IMR-90 (cell line): Measurements from ENCODE around the gene FN1. TPM values are rescaled to one million over a fixed set of nuclear protein-coding genes. Genes with fewer than 3 reads are reported as not detected.

Experiments used
- ATAC-seq: fragments of 200-7000 bp; cut with Tn5 transposase; 2 replicates; pipeline ENCODE4 v1.9.1; 2020; ENCODE audit warnings: low read depth, mild to moderate bottlenecking, moderate library complexity
- BruUV-seq: library from RNA; stranded (reverse); fragments of 400-500 nt; replicated peaks from 2 replicates; lab custom pipeline; 2021; lab: Mats Ljungman, UMichigan
- CTCF ChIA-PET: fragments of 300-600 bp; formaldehyde crosslinking; extraction: SDS; loops from one replicate; lab custom pipeline; 2021; ENCODE audit warnings: antibody characterized with exemption; lab: Yijun Ruan, JAX
- POLR2A ChIA-PET: fragments of 300-600 bp; sonication (Branson Sonifier 250); formaldehyde crosslinking; loops from one replicate; lab custom pipeline; 2022; ENCODE audit warnings: antibody characterized with exemption; ENCODE audit not compliant: unreplicated experiment; lab: Charles Lee
- DNase-seq: peaks from one replicate; pipeline ENCODE4 v3.0.0; 2013
- H2AFZ ChIP-seq: replicated peaks from 2 replicates; pipeline ENCODE3; 2013; ENCODE audit warnings: low read length, mild to moderate bottlenecking; ENCODE audit not compliant: poor library complexity
- H2AK5ac ChIP-seq: 2 replicates; pipeline ENCODE4 v1.6.1; 2013; ENCODE audit warnings: low read depth, low read length, inconsistent platforms
- H2AK9ac ChIP-seq: replicated peaks from 2 replicates; pipeline ENCODE3; 2013; ENCODE audit warnings: mild to moderate bottlenecking, low read depth, low read length, moderate library complexity; ENCODE audit not compliant: poor library complexity
- H2BK120ac ChIP-seq: 2 replicates; pipeline ENCODE4 v1.6.1; 2013; ENCODE audit warnings: low read depth, low read length, inconsistent platforms
- H2BK15ac ChIP-seq: 3 replicates; pipeline ENCODE4 v1.6.1; 2013; ENCODE audit warnings: low read depth, low read length, inconsistent platforms
- H2BK20ac ChIP-seq: 2 replicates; pipeline ENCODE4 v1.6.1; 2013; ENCODE audit warnings: low read depth, mild to moderate bottlenecking, inconsistent platforms, low read length, moderate library complexity
- H2BK5ac ChIP-seq: 2 replicates; pipeline ENCODE4 v1.6.1; 2013; ENCODE audit warnings: mild to moderate bottlenecking, low read depth, low read length, inconsistent platforms; ENCODE audit not compliant: poor library complexity, severe bottlenecking
- H3K14ac ChIP-seq: replicated peaks from 2 replicates; pipeline ENCODE4 v1.6.1; 2013; ENCODE audit warnings: low read depth, low read length, inconsistent platforms
- H3K18ac ChIP-seq: 2 replicates; pipeline ENCODE4 v1.6.1; 2013; ENCODE audit warnings: low read depth, low read length, control low read depth
- H3K23ac ChIP-seq: 2 replicates; pipeline ENCODE4 v1.6.1; 2013; ENCODE audit warnings: low read depth, low read length, inconsistent platforms
- H3K27ac ChIP-seq: 2 replicates; pipeline ENCODE4 v1.5.1; 2013; ENCODE audit warnings: mild to moderate bottlenecking, control low read depth, low read length; ENCODE audit not compliant: insufficient read depth
- H3K27me3 ChIP-seq: 2 replicates; pipeline ENCODE4 v1.6.1; 2013; ENCODE audit warnings: low read length; ENCODE audit not compliant: control insufficient read depth, insufficient read depth
- H3K36me3 ChIP-seq: 2 replicates; pipeline ENCODE4 v1.6.1; 2013; ENCODE audit warnings: low read length, mixed read lengths; ENCODE audit not compliant: control insufficient read depth, insufficient read depth
- H3K4ac ChIP-seq: 2 replicates; pipeline ENCODE4 v1.6.1; 2013; ENCODE audit warnings: low read depth, low read length, inconsistent platforms
- H3K4me1 ChIP-seq: 2 replicates; pipeline ENCODE4 v1.6.1; 2013; ENCODE audit warnings: low read length, mixed read lengths; ENCODE audit not compliant: control insufficient read depth, insufficient read depth
- H3K4me2 ChIP-seq: 2 replicates; pipeline ENCODE4 v1.6.1; 2013; ENCODE audit warnings: low read depth, mild to moderate bottlenecking, control low read depth, low read length, moderate library complexity
- H3K4me3 ChIP-seq: 2 replicates; pipeline ENCODE4 v1.5.1; 2013; ENCODE audit warnings: low read depth, mild to moderate bottlenecking, control low read depth, low read length, moderate library complexity; ENCODE audit not compliant: insufficient read depth
- H3K56ac ChIP-seq: 2 replicates; pipeline ENCODE4 v1.6.1; 2013; ENCODE audit warnings: low read length, inconsistent platforms; ENCODE audit not compliant: insufficient read depth; ENCODE audit errors: extremely low read depth
- H3K79me1 ChIP-seq, 2 experiments: 2 replicates each; pipeline ENCODE4 v1.6.1; 2013; ENCODE audit warnings: low read length in 2 of 2, inconsistent platforms in 1 of 2, low read depth in 1 of 2
- H3K9ac ChIP-seq: 2 replicates; pipeline ENCODE4 v1.6.1; 2013; ENCODE audit warnings: low read depth, low read length, control low read depth
- H3K9me1 ChIP-seq: 2 replicates; pipeline ENCODE4 v1.6.1; 2013; ENCODE audit warnings: low read length, inconsistent platforms; ENCODE audit not compliant: insufficient read depth
- H3K9me3 ChIP-seq: 2 replicates; pipeline ENCODE4 v1.6.1; 2013; ENCODE audit warnings: low read length; ENCODE audit not compliant: control insufficient read depth, insufficient read depth
- H4K20me1 ChIP-seq: 2 replicates; pipeline ENCODE4 v1.6.1; 2013; ENCODE audit warnings: low read length, inconsistent platforms; ENCODE audit not compliant: insufficient read depth
- H4K5ac ChIP-seq: 2 replicates; pipeline ENCODE4 v1.6.1; 2013; ENCODE audit warnings: mild to moderate bottlenecking, low read depth, low read length, control low read depth
- H4K8ac ChIP-seq, 2 experiments: 2 replicates each; pipeline ENCODE4 v1.6.1; 2013; ENCODE audit warnings: low read depth in 2 of 2, low read length in 2 of 2, control low read depth in 1 of 2, inconsistent platforms in 1 of 2
- H4K91ac ChIP-seq: 2 replicates; pipeline ENCODE4 v1.6.1; 2013; ENCODE audit warnings: low read depth, low read length, inconsistent platforms; ENCODE audit not compliant: insufficient read depth
- CEBPB ChIP-seq: IDR thresholded peaks from 2 replicates; pipeline ENCODE4 v1.6.1; 2012; ENCODE audit warnings: low read depth, low read length, improper control_type of control experiment
- CTCF ChIP-seq: conservative IDR thresholded peaks from 2 replicates; pipeline ENCODE4 v1.5.1; 2012; ENCODE audit warnings: mild to moderate bottlenecking, low read depth, low read length, improper control_type of control experiment
- MAFK ChIP-seq: IDR thresholded peaks from 2 replicates; pipeline ENCODE4 v1.6.1; 2012; ENCODE audit warnings: low read depth, low read length, improper control_type of control experiment
- POLR2A ChIP-seq: IDR thresholded peaks from 2 replicates; pipeline ENCODE4 v1.6.1; 2012; ENCODE audit warnings: mild to moderate bottlenecking, low read depth, low read length
- WGBS, 2 experiments: methylation state at CpG; one replicate each; pipeline versions ENCODE4 v1.1.5 to v1.1.7; 2013; ENCODE audit warnings: missing lambda C conversion rate in 2 of 2; ENCODE audit not compliant: insufficient read length in 1 of 2; ENCODE audit errors: extremely low coverage in 2 of 2; 5-methylcytosine and 5-hydroxymethylcytosine counted together
- dilution Hi-C: fragments of 300-500 bp; cut with HindIII; formaldehyde crosslinking; loops from one replicate; pipeline ENCODE4 v1.14.3; 2018; ENCODE audit warnings: low sequenced_read_pairs; ENCODE audit not compliant: unreplicated experiment
- in situ Hi-C: fragments of 300-500 bp; cut with MboI; formaldehyde crosslinking; loops from 3 replicates; pipeline ENCODE4 v1.14.3; 2019; ENCODE audit warnings: low sequenced_read_pairs, inconsistent platforms, mixed read lengths
- intact Hi-C: fragments of 100-400 bp; cut with micrococcal nuclease; formaldehyde crosslinking; loops from 2 replicates; pipeline ENCODE4 v1.10.0; 2022
- polyA plus RNA-seq, 3 experiments: library from polyadenylated mRNA; depleted of rRNA; stranded (reverse); fragments of >200 nt; gene quantifications; 2 replicates each; pipeline ENCODE4 v1.2.3, GENCODE V29; 2012; ENCODE audit warnings: low replicate concordance in 1 of 3
- total RNA-seq: library from RNA; depleted of rRNA; stranded (reverse); fragments of >200 nt; gene quantifications from 2 replicates; pipeline ENCODE4 v1.2.3, GENCODE V29; 2012

The FN1 gene
- total and polyA plus RNA-seq, 2 of the 4 experiments (the other 2 are of a cell fraction): 8,243 to 13,004 TPM

- H2AFZ ChIP-seq: no peak overlapping the region
- dilution Hi-C loops: no loop called here
- CTCF ChIA-PET: interaction anchor here (0.6 to 1.1 kb wide), 5 partner anchors 9 to 441 kb away, joined by 3 to 10 read pairs (median 3); no protein-coding TSS in a partner anchor
- TF ChIP-seq CEBPB (peak; percentile 38; the same call in 1 of the 2 replicates), POLR2A (peak; percentile 41; the same call in 1 of the 2 replicates), CTCF (no peak), MAFK (0 out of 2 replicates have a peak, but pooled peaks have one; percentile 11)
- POLR2A ChIA-PET: interaction anchor here (1.1 to 1.2 kb wide), 2 partner anchors 97 to 446 kb away, joined by 3 read pairs; no protein-coding TSS in a partner anchor
- H4K8ac ChIP-seq: peak overlapping the region; percentile 22 to 41; a peak in 3 of 4 replicates
- peak overlapping the region; percentile 15 for H3K4me2 ChIP-seq
- H4K91ac ChIP-seq: peak overlapping the region; percentile 51
- intact Hi-C loops: loop anchor here (1.0 kb wide), 1 partner anchor 263 kb away; no protein-coding TSS in a partner anchor
- no peak overlapping the region for H3K56ac ChIP-seq
- H3K14ac ChIP-seq: peak overlapping the region; percentile 39; the same call in 1 of the 2 replicates
- in situ Hi-C loops: loop anchor here (10.0 kb wide), 1 partner anchor 484 kb away; no protein-coding TSS in a partner anchor
- H2BK5ac ChIP-seq: peak overlapping the region; percentile 88
- no peaks in the 10 kb centered on the region for H3K27me3 ChIP-seq
- H3K4ac ChIP-seq: peak overlapping the region; percentile 55
- H2AK5ac ChIP-seq: 0 out of 2 replicates have a peak overlapping the region, but pooled peaks have one; percentile 11
- H3K4me1 ChIP-seq: peaks cover 8% of the 10 kb centered on the region
- peaks cover 13% of the 10 kb centered on the region for H4K20me1 ChIP-seq
- peaks cover 25 to 53% of the 10 kb centered on the region in 2 experiments for H3K79me1 ChIP-seq
- peak overlapping the region; percentile 51 for H3K9ac ChIP-seq
- H2BK120ac ChIP-seq: peak overlapping the region; percentile 21; the same call in 1 of the 2 replicates
- peaks cover 54% of the 10 kb centered on the region for H3K36me3 ChIP-seq
- H3K27ac ChIP-seq: peak overlapping the region; percentile 73
- no peaks in the 10 kb centered on the region for H3K9me3 ChIP-seq
- no peak overlapping the region; the same call in 1 of the 2 replicates for H3K4me3 ChIP-seq
- H3K23ac ChIP-seq: no peak overlapping the region
- no TSS peak for BruUV-seq
- ATAC-seq (peak; percentile 33), DNase-seq (peak; percentile 71)
- H2AK9ac ChIP-seq: no peak overlapping the region
- peak overlapping the region; percentile 10; the same call in 1 of the 2 replicates for H3K18ac ChIP-seq
- no CpG with 5 or more reads among the region's 6 CpGs for WGBS, 2 experiments
- peaks cover 15% of the 10 kb centered on the region for H3K9me1 ChIP-seq
- no peak overlapping the region for H4K5ac ChIP-seq
- H2BK20ac ChIP-seq: no peak overlapping the region
- no peak overlapping the region for H2BK15ac ChIP-seq
Observed at GRCh38 chr2:215430528-215431187, 5.2 kb downstream of the FN1 start.
